Esophagus mucosa (tissue), 1 donor: ENCODE data around the gene CFAP54. TPM values are rescaled to one million over a fixed set of nuclear protein-coding genes. Genes with fewer than 3 reads are reported as not detected.
"Not testable (repeated sequence)": the region's sequence is repeated elsewhere in the genome, so short reads cannot be mapped to it uniquely, and the experiment has no call there.

Experiments
- ATAC-seq: fragments of 200-7000 bp; cut with Tn5 transposase; one replicate; pipeline ENCODE4 v1.9.1; 2020
- total RNA-seq: library from RNA; stranded (reverse); gene quantifications from one replicate; pipeline ENCODE4 v1.2.4, GENCODE V29; 2023
- donor health status: DM: yes; HTN: yes; CAD: no.

The CFAP54 gene
- total RNA-seq, 1 donor from 2014 or later = 0.28 TPM

GRCh38 chr12:96623656-96624217, 134.4 kb downstream of the CFAP54 start:
- peak; percentile 65 for ATAC-seq

- no peak for ATAC-seq
Measured at GRCh38 chr12:96635844-96636243, 146.5 kb downstream of the CFAP54 start.

GRCh38 chr12:96636895-96637294, 147.5 kb downstream of the CFAP54 start:
- no peak for ATAC-seq

- ATAC-seq = no peak
Measured at GRCh38 chr12:96648923-96649322, 159.5 kb downstream of the CFAP54 start.

GRCh38 chr12:96652870-96653269, 163.5 kb downstream of the CFAP54 start:
- no peak for ATAC-seq

GRCh38 chr12:96658075-96658474, 168.7 kb downstream of the CFAP54 start:
- no peak for ATAC-seq

GRCh38 chr12:96669786-96670185, 180.4 kb downstream of the CFAP54 start:
- no peak for ATAC-seq

GRCh38 chr12:96670334-96670899, 181.0 kb downstream of the CFAP54 start:
- no peak for ATAC-seq

GRCh38 chr12:96675519-96675918, 186.1 kb downstream of the CFAP54 start:
- ATAC-seq = not testable (repeated sequence)

GRCh38 chr12:96677363-96677762, 188.0 kb downstream of the CFAP54 start:
- ATAC-seq = no peak

GRCh38 chr12:96687719-96688118, 198.3 kb downstream of the CFAP54 start:
- no peak for ATAC-seq

- ATAC-seq = no peak
Measured at GRCh38 chr12:96698521-96698920, 209.1 kb downstream of the CFAP54 start.

GRCh38 chr12:96698965-96699364, 209.6 kb downstream of the CFAP54 start:
- no peak for ATAC-seq

GRCh38 chr12:96701856-96702255, 212.5 kb downstream of the CFAP54 start:
- no peak for ATAC-seq

GRCh38 chr12:96710127-96710745, 220.9 kb downstream of the CFAP54 start:
- ATAC-seq = no peak

- no peak for ATAC-seq
Measured at GRCh38 chr12:96711364-96711763, 222.0 kb downstream of the CFAP54 start.

- no peak for ATAC-seq
Measured at GRCh38 chr12:96714199-96714598, 224.8 kb downstream of the CFAP54 start.

GRCh38 chr12:96719660-96720362, 230.4 kb downstream of the CFAP54 start:
- ATAC-seq = peak; percentile 33

GRCh38 chr12:96720363-96720705, 231.0 kb downstream of the CFAP54 start:
- ATAC-seq = peak; percentile 37

- ATAC-seq = not testable (repeated sequence)
Measured at GRCh38 chr12:96729466-96729865, 240.1 kb downstream of the CFAP54 start.

- no peak for ATAC-seq
Measured at GRCh38 chr12:96729886-96730285, 240.5 kb downstream of the CFAP54 start.

GRCh38 chr12:96743606-96744005, 254.2 kb downstream of the CFAP54 start:
- no peak for ATAC-seq

- no peak for ATAC-seq
Measured at GRCh38 chr12:96749999-96750398, 260.6 kb downstream of the CFAP54 start.

- ATAC-seq = no peak
Measured at GRCh38 chr12:96751626-96752025, 262.2 kb downstream of the CFAP54 start.
